ENCODE data around the gene GRB2.
A peak's percentile ranks its signal among the peaks of the same experiment; 100 is the strongest.
"Not testable (repeated sequence)": the region's sequence is repeated elsewhere in the genome, so short reads cannot be mapped to it uniquely, and the experiment has no call there.

Gene GRB2

DNA sequence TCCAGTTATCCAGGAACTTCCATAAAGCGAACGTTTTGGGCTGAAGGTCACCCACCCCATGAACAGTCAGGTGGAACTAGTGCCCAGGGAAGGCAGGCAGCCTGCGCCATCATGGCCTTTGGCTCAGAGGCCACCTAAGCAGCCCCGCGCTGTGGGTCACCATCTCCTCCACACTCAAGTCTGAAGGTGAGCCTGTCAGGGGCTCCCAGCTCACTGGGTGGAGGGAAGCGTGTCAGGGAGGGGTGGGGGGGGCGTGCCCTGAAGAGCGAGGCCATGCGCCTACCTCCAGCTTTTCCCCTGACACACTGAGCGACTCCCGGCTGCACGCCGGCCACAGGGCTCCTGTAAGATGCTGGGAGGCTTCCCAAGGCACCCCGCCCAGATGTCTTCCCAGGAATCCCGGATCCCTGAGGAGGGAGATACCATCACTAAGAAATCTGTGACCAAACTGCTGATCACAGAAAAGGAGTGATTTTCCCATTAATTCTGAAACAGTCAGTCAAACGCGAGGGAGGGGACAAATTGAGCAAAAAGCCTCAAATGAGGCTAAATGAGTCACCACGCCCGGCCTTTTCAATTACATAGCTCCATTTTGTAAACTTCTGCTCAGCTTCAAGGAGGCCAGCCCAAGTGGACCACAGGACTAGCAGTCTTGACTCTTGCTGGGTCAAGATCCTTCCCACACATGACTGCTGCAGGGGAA, 89.8 kb downstream of the GRB2 start:
- no peak for DNase-seq

DNA sequence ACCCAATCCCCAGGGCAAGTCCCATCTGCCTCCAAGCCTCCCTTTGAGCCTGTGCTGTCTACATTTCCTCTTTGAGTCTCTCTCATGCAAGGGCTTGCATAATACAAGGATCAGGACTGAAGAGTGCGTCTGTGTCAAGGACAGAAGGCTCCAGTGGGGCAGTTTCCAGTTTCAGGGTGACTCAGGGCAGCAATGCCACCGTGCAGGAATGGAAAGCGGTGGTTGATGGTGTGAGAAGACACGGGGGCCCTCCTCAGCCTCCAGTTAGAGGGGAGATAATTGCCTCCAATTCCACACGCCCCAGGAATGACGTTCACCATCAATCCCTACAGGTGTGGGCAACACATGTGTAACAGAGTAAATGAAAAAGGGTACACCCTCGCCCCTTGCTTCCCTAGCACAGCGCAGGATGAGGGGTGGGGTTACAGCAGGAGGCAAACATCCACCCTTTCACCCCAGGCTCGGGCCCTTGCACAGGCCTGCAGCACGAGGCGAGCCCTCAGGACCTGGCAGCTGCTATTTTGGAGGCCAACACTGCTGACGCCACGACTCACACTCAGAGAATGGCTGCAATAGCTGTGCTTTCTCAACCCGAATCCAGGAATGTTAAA, 91.4 kb downstream of the GRB2 start:
- DNase-seq: no peak

DNA sequence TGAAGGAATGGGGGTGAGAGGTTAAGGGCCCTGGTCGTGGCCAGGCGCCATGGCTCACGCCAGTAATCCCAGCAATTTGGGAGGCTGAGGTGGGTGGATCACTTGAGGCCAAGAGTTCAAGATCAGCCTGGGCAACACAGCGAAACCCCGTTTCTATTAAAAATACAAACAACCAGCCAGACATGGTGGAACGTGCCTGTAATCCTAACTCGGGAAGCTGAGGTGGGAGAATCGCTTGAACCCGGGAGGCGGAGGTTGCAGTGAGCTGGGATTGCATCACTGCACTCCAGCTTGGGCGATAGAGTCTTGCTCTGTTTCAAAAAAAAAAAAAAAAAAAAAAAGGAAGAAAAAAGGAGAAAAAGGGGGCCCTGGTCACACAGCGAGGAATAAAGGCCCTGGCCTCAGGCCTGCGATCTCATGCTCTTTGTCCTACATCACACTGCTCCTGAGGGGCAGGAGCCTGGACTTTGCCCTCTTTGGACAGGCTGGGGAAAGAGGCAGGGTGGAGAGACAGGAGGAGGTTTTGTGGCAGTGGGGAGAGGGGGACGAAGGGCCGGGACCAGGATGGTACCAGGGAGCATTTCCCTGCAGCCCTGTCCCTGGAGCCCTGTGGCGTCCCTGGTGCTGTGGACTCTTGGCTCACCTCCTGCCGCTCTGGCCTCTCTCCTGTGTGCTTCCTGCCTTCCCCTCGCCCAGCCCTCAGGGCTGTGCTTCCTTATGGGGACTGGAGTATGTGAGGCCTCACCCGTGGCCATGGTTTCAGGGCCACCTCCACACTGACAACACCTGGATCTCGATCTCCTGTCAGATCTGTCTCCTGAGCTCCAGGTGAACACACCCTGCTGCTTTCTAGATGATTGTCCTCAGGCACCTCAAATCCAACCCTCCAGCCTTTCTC, 96.5 kb downstream of the GRB2 start:
- DNase-seq: no peak

DNA sequence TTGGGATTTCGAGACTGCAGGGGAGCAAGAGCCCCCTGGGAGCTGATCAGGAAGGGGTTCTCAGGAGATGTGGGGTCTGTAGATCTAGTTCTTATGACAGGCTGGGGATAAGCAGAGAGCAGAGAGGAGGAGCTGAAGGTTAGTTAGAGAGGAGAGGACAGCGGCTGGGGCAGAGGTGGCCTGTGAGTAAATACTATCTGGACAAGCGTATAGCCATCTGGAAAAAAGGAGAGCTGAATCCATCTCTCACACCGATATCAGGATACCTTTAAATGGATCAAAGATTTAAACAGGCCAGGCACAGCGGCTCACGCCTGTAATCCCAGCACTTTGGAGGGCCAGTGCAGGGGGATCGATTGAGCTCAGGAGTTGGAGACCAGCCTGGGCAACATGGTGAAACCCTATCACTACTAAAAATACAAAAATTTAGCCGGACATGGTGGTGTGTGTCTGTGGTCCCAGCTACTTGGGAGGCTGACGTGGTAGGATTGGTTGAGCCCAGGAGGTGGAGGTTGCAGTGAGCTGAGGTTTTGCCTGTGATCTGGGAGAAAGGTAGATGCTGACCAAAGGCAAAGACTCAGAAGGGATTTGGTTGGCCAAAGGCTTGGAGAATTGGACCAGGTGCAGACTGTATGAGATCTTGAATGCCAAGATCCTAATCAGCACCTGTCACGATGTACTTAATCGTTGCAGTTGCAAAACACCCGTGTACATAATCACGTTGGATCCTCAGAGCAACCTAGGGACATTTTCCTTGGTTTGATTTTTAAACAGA, 97.3 kb downstream of the GRB2 start:
- DNase-seq: no peak

DNA sequence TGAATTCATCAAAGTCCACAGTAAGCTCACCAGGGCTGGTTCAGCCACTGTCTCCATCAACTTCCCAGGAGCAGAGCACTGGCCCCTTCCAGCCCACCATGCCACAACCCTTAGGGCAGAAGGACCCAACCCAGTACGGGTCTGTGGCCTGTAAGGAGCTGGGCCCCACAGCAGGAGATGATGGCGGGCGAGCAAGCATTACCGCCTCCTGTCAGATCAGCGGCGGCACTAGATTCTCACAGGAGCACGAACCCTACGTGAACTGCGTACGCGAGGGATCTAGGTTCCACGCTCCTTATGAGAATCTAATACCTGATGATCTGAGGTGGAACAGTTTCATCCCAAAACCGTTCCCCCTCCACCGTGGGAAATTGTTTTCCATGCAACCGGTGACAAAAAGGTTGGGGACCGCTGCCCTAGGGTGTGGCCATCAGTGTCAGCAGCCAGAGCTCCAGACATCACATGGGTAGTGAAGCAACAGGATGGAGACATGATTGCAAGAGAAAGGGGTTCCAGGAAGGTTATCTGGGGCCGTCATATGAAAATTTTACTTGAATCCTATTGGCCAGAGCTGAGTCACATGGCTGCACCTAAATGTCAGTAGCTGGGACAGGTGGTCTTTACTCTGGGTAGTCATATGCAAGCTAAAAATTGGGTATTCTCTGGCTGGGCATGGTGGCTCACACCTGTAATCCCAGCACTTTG, 103.8 kb downstream of the GRB2 start:
- no peak for DNase-seq

DNA sequence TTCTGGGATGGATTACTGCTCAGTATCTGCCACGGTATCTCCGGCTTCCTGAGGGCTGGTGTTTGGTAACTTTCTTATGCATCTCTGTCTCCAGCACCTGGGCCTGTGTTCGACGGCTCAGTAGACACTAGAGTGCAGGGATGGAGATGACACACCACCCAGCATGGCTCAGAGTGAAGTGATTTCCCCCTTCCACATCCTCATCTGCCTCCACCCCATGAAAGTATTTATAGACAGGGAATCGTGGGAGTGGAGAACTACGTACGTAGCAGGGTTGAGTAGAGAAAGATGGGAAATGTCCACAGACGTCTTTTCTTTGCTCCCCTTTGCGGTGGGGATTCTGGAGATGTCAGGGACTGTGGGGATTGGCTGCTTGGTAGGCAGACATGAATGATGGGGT, 104.4 kb downstream of the GRB2 start:
- DNase-seq: no peak

DNA sequence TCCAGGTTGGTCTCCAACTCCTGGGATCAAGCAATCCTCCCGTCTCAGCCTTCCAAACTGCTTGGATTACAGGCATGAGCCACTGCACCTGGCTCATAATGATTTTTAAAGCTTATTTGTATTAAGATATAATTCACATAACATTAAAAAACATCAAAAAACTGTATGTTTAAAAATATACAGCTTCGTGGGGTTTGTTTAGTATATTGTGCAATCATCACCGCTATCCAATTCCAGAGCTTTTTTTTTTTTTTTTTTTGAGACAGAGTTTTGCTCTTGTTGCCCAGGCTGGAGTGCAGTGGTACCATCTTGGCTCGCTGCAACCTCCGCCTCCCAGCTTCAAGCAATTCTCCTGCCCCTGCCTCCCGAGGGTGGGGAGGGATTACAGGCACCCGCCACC, 105.2 kb downstream of the GRB2 start:
- DNase-seq: no peak

DNA sequence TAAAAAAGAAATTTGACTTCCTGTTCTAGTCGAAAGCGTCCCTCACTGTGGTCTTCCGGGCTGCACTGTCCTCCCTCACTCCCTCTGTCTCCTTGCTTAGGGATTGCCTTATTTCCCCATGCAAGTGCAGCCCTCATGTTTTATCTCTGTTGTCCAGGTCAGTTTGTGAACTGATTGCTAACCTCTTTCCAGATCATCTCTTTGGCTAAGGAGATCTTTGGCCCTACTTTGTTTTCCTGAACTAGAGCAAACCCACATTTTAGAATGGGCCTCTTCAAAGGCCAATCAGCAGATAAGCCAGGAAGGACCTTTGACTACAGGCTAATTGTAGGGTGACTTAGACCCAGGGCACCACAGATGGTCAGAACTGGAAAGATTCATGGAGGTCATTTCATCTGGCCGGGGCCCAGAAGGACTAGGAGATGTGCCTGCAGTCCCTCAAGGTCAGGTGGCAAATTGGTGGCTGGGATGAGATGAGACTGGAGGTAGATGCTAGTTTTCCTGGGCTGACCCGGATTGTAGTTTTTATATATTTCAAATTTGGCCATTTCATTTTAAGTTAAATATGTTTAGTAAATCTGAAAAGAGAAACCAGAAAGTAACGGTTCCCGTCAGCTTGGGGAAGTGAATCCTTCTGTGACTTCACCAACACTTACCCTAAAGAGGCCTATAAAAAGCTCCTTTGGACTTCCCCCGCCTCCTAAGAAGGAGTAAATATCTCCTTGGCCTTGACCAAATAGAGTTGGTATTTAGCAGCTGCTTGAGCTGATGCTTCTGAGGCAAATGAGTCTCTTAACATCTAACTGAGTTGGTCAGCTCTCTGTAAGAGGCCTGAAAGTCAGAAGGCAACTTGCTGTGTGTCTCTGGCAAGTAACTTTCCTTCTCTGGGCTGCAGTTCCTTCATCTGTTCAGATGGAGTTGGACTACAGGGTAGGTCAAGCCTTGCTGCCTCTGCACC, 110.0 kb downstream of the GRB2 start:
- no peak for DNase-seq

DNA sequence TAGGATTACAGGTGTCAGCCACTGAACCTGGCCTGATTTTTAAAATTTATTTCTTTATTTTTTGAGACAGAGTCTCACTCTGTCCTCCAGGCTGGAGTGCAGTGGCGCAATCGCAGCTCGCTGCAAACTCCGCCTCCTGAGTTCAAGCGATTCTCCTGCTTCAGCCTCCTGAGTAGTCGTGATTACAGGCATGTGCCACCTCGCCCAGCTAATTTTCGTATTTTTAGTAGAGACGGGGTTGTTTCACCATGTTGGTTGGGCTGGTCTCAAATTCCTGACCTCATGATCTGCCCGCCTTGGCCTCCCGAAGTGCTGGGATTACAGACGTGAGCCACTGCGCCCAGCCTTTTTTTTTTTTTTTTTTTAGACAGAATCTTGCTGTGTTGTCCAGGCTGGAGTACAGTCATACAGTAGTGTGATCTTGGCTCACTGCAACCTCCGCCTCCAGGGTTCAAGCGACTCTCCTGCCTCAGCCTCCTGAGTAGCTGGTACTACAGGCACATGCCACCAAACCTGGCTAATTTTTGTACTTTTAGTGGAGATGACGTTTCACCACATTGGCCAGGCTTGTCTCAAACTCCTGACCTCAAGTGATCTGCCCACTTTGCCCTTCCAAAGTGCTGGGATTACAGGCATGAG, 112.5 kb downstream of the GRB2 start:
- DNase-seq: not testable (repeated sequence)

DNA sequence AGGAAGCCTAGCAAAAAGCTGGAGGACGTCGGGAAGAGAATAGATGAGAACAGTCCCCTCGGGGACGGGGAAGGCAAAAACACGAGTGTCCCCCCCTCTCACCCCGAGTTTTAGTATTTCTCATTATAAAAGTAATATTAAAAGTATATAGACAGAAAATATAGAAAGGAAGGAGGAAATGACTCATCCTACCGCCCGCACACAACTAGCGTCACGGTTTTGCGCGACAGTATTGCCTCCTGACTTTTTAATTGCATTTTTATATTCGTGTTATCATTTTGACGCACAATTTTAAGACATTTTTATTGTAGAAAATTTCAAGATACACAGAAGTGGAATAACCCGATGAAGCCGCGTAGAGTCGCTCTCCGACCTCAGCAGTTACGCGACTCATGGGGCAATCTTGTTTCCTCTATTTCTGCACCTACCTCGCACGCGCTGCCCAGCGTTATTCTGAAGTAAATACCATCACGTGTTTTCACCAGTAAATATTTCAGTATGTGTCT, 115.6 kb downstream of the GRB2 start:
- no peak for DNase-seq

DNA sequence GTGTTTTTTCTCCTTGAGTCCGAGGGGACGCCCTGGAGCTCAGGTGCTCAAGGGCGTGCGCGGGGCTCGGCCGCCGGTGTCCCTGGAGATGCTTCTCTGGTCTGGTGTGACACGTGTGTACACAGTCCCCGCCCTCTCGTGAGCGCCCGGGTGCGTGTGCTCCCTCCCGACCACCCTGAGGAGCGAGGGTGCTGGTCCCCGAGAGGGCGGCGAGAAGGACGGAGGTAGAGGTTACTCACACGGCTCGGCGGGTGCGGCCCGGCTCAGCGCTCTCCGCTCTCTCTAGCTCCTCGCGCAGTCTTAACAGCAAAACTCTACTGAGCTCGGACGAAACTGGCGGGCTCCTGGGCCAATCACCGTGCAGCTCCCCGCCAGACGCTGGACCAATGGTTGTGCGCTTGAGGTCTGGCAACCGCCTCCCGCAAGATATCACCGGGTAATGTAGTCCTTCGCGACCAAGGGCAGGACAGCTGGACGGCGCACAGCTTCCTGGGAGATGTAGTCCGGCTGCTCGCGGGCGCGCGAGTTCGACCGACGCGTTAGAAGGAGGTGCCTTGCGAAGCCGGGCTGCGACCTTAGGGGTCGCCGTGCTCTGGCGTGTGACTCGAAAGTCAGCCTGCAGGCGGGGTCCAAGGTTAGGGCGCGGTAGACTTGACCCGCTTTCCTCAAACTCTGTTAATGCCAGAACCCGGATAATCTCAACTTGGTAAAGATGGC, 116.2 kb downstream of the GRB2 start, which contains the start of gene SLC25A19:
SLC25A19 (minus strand) TSS at position 319 of the 717 bp plus-strand sequence. CDS start 2,669 bp downstream, outside the sequence.
- DNase-seq: peak; percentile 91 to 95

DNA sequence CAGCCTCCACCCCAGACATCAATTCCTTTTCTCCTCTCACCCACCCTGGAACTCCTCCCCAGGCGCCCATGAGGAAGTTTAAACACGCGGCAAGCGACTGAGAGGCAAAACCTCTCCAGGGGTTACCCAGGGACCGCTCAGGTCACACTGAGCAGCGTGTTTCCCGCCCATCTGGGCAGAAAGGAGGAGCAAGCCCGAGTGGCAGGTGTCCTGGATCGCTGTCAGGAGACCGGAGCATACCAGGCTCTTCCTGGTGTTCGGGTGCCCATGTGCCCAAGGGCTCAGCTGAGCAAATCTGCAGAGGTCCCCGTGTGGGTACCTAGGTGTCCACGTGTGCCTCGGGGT, 116.7 kb downstream of the GRB2 start:
- peak; percentile 50 to 89 for DNase-seq

DNA sequence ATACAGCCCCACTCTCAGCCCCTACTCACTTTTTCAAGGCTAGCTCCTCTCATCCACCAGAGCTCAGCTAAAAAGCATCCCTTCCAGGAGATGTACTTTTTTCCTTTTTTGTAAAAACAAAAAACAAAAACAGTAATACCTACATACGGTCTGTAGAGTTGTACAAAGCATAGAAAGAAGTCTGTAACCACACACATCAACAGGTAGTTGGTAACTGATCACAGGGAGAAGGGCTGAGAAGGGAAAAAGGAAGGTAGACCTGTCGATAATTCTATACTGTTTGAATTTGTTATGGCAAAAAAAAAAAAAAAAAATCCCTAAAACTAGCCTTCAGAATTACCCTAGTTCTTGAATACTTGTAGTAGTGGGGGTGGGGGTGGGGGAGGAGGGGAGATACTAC, 117.1 kb downstream of the GRB2 start:
- DNase-seq: no peak

DNA sequence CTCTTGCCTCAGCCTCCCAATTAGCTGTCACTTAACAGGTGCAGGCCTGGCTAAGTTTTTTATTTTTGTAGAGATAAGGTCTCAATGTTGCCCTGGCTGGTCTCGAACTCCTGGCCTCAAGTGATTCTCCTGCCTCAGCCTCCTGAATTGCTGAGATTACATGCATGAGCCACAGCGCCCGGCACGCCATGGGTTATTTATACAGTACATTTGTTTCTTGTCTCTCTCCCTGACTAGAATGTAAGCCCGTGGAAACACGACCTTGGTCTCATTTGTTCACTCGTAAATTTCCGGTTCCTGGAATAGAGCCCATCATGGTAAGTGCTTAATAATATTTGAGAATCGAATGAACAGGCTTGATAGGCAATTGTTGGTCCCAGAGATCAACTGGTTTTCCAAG, 118.3 kb downstream of the GRB2 start:
- no peak for DNase-seq

DNA sequence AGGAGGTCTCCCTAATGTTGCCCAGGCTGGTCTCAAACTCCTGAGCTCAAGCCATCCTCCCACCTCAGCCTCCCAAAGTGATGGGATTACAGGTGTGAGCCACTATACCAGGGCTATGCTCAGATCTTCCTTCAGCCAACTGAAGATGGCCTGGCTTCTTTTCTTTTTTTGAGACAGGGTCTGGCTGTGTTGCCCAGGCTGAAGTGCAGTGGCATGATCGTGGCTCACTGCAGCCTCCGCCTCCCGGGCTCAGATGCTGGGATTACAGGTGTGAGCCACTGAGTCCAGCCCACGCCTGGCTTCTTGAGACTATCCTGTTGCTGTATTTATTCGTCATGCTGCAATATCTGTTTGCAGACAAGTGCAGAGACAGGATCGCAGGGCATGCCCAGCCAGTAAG, 120.4 kb downstream of the GRB2 start:
- no peak for DNase-seq

DNA sequence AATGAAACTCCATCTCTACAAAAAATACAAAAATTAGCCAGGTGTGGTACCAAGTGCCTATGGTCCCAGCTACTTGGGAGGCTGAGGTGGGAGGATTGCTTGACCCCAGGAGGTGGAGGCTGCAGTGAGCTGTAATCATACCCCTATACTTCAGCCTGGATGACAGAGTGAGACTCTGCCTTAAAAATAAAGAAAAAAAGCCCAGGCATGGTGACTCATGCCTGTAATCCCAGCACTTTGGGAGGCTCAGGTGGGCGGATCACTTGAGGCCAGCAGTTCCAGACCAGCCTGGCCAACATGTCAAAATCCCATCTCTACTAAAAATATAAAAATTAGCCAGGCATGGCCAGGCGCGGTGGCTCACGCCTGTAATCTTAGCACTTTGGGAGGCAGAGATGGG, 125.3 kb downstream of the GRB2 start:
- DNase-seq: not testable (repeated sequence)

DNA sequence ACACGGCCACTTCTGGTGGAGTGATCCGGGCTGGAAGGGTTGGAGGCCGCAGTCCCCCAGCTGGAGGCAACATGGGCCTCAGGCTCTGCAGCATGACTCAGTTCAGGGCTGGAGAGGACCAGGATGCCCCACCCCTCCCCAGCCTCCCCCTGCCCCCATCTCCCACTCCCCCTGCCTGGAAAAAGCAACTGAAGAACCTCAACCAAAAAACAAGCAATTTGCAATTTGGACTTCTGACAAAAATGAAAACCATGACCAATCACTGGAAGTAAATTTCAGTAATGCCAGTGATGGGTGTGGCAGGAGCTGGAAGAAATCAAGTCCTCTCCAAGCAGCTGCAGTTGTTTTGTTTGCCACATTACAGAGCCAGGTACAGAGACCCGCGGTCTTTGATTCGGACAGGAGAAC, 127.8 kb downstream of the GRB2 start:
- DNase-seq: no peak

DNA sequence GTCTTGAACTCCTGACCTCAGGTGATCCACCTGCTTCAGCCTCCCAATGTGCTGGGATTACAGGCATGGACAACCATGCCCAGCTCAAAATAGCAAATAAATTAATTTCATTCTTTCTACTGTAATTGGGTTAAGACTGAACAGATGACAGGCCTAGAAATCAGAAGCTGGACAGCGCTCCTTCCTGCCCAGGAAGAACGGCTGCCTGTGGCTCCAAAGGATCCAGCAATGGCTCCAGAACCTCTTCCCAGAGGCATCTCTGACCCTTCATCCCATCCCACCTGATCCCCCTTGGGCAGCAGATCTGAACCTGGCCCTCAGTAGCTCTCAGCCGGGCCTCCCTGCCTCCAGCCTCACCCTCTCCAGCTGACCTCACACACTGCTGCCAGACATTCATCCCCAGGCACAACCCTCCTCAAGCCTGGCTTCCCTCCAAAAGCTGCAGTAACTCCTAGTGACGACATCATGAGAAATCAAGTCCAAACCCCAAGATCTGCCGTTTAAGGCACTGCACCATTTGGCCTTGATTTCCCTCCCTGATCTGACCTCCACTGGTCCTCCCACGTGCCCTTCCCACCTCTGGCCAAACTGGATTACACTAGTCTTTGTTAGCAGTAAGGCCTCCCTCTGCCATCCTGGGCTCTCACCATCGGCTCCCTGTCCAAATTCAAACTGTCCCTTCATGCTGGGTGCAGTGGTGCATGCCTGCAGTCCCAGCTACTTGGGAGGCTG, 131.3 kb downstream of the GRB2 start:
- DNase-seq: no peak

DNA sequence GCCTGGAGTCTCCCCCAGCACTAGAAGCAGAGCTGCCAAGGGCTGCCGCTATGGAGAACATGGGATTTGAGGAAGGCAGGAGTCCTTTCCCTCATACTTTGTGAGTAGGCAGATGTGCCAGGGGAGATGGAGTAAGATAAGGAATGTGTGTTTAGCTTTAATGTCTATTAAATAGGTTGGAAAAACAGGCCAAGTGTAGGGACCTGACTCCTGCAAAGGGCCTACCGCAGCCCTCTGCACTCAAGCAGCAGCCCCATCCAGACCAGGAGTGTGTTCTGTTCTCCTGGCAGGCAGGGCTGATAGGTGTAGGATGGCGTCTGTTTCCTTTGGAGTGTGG, 132.7 kb downstream of the GRB2 start:
- DNase-seq: no peak
